Measurements from ENCODE around the gene UPP1. TPM values are rescaled to one million over a fixed set of nuclear protein-coding genes. Genes with fewer than 3 reads are reported as not detected.
A peak's percentile ranks its signal among the peaks of the same experiment; 100 is the strongest.

UPP1 gene
- total and polyA plus RNA-seq, 5 donors from 2014 or later = 66.6 to 123 (median 106) TPM

DNA sequence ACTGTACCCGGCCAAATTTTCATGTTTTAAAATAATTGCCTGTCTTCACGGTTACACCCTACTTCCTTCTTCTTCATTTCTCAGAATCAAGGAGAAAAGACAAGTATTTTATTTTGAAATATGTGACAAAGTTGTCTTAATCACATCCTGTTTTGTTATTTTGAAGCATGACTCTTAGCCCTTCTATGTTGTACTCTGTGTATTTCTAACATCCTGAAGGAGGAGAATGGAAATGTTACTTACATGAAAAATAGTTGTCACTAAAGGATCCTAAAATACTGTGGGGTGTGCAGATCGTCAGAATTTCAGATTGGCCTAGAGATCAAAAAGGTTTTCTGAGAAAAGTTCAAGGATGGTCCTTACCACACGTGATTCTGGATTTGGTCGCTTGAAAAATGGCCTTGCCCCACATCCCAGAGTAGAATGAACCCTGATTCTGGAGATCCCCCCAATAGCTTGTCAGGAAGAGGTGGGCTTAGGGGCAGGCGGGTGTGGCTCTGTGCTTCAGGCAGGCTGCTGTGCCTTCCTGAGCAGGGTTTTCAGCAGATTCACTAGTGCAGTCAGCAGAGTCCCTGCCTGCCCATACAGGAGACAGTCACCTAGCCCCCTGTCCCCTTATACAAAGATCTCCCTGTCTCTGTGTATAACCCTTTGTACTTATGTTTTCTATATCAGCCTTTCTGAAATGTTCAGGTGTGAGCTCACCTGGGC, 8.6 kb downstream of the UPP1 start:
- Mint-ChIP-seq H3K27me3 (no peaks in the 10 kb centered on the region), H3K36me3 (peaks cover 58% of the 10 kb centered on the region), H3K27ac (peak overlapping the region; percentile 88 to 99 (median 93)), H3K9me3 (peaks cover 0 to 2% (median 0%) of the 10 kb centered on the region in 7 donors), H3K4me1 (peaks cover 30 to 93% (median 55%) of the 10 kb centered on the region in 4 donors), H3K4me3 (peak overlapping the region; percentile 82 to 89 (median 86))
- H3K27ac ChIP-seq (ENCODE audit: insufficient read depth, low read length, poor library complexity, severe bottlenecking) = peak overlapping the region; percentile 75
- ATAC-seq (ENCODE audit: low read depth in 2 of 2) (peak; percentile 79), DNase-seq (peak in 2 of 3 donors; percentile 22 to 78)
- peaks cover 57% of the 10 kb centered on the region for H3K36me3 ChIP-seq (ENCODE audit: control insufficient read depth, insufficient read depth, low read length)
- H3K4me1 ChIP-seq (ENCODE audit: control insufficient read depth, insufficient read depth, low read length, poor library complexity, severe bottlenecking) = peaks cover 83% of the 10 kb centered on the region
- no peaks in the 10 kb centered on the region for H3K27me3 ChIP-seq (ENCODE audit: control insufficient read depth, insufficient read depth, low read length)
- H3K9me3 ChIP-seq (ENCODE audit: control insufficient read depth in 2 of 2, low read length in 2 of 2) = no peaks in the 10 kb centered on the region
- H3K4me3 ChIP-seq (ENCODE audit: low read depth, low read length) = peak overlapping the region; percentile 82

- Mint-ChIP-seq H3K36me3 (peaks cover 57% of the 10 kb centered on the region), H3K27me3 (no peaks in the 10 kb centered on the region), H3K9me3 (peaks cover 0 to 2% (median 0%) of the 10 kb centered on the region in 7 donors), H3K4me1 (peaks cover 30 to 85% (median 50%) of the 10 kb centered on the region in 4 donors), H3K4me3 (peak overlapping the region; percentile 82 to 89 (median 86)), H3K27ac (peak overlapping the region; percentile 88 to 99 (median 93))
- Histone ChIP-seq H3K27me3 (ENCODE audit: control insufficient read depth, insufficient read depth, low read length) (no peaks in the 10 kb centered on the region), H3K4me3 (ENCODE audit: low read depth, low read length) (peak overlapping the region; percentile 82), H3K9me3 (ENCODE audit: control insufficient read depth in 2 of 2, low read length in 2 of 2) (no peaks in the 10 kb centered on the region), H3K27ac (ENCODE audit: insufficient read depth, low read length, poor library complexity, severe bottlenecking) (peak overlapping the region; percentile 75), H3K4me1 (ENCODE audit: control insufficient read depth, insufficient read depth, low read length, poor library complexity, severe bottlenecking) (peaks cover 74% of the 10 kb centered on the region), H3K36me3 (ENCODE audit: control insufficient read depth, insufficient read depth, low read length) (peaks cover 57% of the 10 kb centered on the region)
- ATAC-seq (ENCODE audit: low read depth in 2 of 2) = no peak
- no peak for DNase-seq
These were observed 9.8 kb downstream of the UPP1 start for GRCh38 chr7:48098846-48099245.

GRCh38 chr7:48099781-48100180, 10.7 kb downstream of the UPP1 start:
- peak overlapping the region; percentile 88 to 99 (median 93) for H3K27ac Mint-ChIP-seq
- H3K4me1 ChIP-seq (ENCODE audit: control insufficient read depth, insufficient read depth, low read length, poor library complexity, severe bottlenecking) = peaks cover 65% of the 10 kb centered on the region
- H3K4me1 Mint-ChIP-seq = peaks cover 35 to 78% (median 47%) of the 10 kb centered on the region in 4 donors
- H3K27me3 Mint-ChIP-seq = no peaks in the 10 kb centered on the region
- DNase-seq (no peak), ATAC-seq (ENCODE audit: low read depth in 2 of 2) (no peak)
- peaks cover 65% of the 10 kb centered on the region for H3K36me3 ChIP-seq (ENCODE audit: control insufficient read depth, insufficient read depth, low read length)
- H3K9me3 ChIP-seq (ENCODE audit: control insufficient read depth in 2 of 2, low read length in 2 of 2) = no peaks in the 10 kb centered on the region
- peaks cover 59% of the 10 kb centered on the region for H3K36me3 Mint-ChIP-seq
- peak overlapping the region in 3 of 4 donors; percentile 12 to 89 (median 56) for H3K4me3 Mint-ChIP-seq
- H3K27ac ChIP-seq (ENCODE audit: insufficient read depth, low read length, poor library complexity, severe bottlenecking) = peak overlapping the region; percentile 75
- peaks cover 0 to 2% (median 0%) of the 10 kb centered on the region in 7 donors for H3K9me3 Mint-ChIP-seq
- no peaks in the 10 kb centered on the region for H3K27me3 ChIP-seq (ENCODE audit: control insufficient read depth, insufficient read depth, low read length)
- H3K4me3 ChIP-seq (ENCODE audit: low read depth, low read length) = peak overlapping the region; percentile 82

DNA sequence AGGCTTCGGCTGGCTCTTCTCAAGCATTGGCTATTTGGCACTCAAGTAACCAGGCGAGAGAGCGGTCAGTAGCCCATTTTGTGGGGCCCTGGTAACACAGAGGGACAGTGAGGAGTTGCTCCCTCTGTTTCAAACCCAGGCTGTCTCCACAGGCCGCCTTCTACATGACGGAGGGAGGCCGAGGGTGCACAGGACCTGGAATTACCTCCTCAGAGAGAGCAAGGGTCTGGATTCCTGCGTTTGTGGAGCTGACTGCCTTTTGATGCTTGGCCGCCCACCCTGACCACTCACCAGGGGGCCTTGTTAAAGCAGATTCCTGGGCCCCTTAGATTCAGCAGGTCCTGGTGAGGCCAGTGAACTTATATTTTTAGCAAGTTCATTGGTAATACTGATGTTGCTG, 12.3 kb downstream of the UPP1 start:
- Mint-ChIP-seq H3K36me3 (peaks cover 57% of the 10 kb centered on the region), H3K9me3 (peaks cover 0 to 2% (median 0%) of the 10 kb centered on the region in 7 donors), H3K4me1 (peaks cover 29 to 64% (median 37%) of the 10 kb centered on the region in 4 donors), H3K27me3 (no peaks in the 10 kb centered on the region), H3K27ac (peak overlapping the region in 1 of 3 donors; percentile 36), H3K4me3 (no peak overlapping the region)
- no peak for DNase-seq
- no peak for ATAC-seq (ENCODE audit: low read depth in 2 of 2)
- Histone ChIP-seq H3K4me3 (ENCODE audit: low read depth, low read length) (no peak overlapping the region), H3K27ac (ENCODE audit: insufficient read depth, low read length, poor library complexity, severe bottlenecking) (peak overlapping the region; percentile 20), H3K9me3 (ENCODE audit: control insufficient read depth in 2 of 2, low read length in 2 of 2) (no peaks in the 10 kb centered on the region), H3K36me3 (ENCODE audit: control insufficient read depth, insufficient read depth, low read length) (peaks cover 73% of the 10 kb centered on the region), H3K4me1 (ENCODE audit: control insufficient read depth, insufficient read depth, low read length, poor library complexity, severe bottlenecking) (peaks cover 50% of the 10 kb centered on the region), H3K27me3 (ENCODE audit: control insufficient read depth, insufficient read depth, low read length) (no peaks in the 10 kb centered on the region)

- Mint-ChIP-seq H3K4me1 (peaks cover 27 to 57% (median 34%) of the 10 kb centered on the region in 4 donors), H3K4me3 (no peak overlapping the region), H3K9me3 (peaks cover 0 to 2% (median 0%) of the 10 kb centered on the region in 7 donors), H3K27ac (peak overlapping the region in 2 of 3 donors; percentile 71 to 82), H3K27me3 (no peaks in the 10 kb centered on the region), H3K36me3 (peaks cover 56% of the 10 kb centered on the region)
- Histone ChIP-seq H3K9me3 (ENCODE audit: control insufficient read depth in 2 of 2, low read length in 2 of 2) (no peaks in the 10 kb centered on the region), H3K27me3 (ENCODE audit: control insufficient read depth, insufficient read depth, low read length) (no peaks in the 10 kb centered on the region), H3K4me1 (ENCODE audit: control insufficient read depth, insufficient read depth, low read length, poor library complexity, severe bottlenecking) (peaks cover 44% of the 10 kb centered on the region), H3K27ac (ENCODE audit: insufficient read depth, low read length, poor library complexity, severe bottlenecking) (peak overlapping the region; percentile 35), H3K4me3 (ENCODE audit: low read depth, low read length) (no peak overlapping the region), H3K36me3 (ENCODE audit: control insufficient read depth, insufficient read depth, low read length) (peaks cover 79% of the 10 kb centered on the region)
- ATAC-seq (ENCODE audit: low read depth in 2 of 2) (no peak), DNase-seq (peak in 1 of 3 donors; percentile 50)
These were observed 12.9 kb downstream of the UPP1 start for GRCh38 chr7:48101968-48102367.

- no peak overlapping the region for H3K4me3 ChIP-seq (ENCODE audit: low read depth, low read length)
- DNase-seq = no peak
- peaks cover 38% of the 10 kb centered on the region for H3K4me1 ChIP-seq (ENCODE audit: control insufficient read depth, insufficient read depth, low read length, poor library complexity, severe bottlenecking)
- Mint-ChIP-seq H3K27ac (peak overlapping the region in 2 of 3 donors; percentile 71 to 82), H3K4me1 (peaks cover 23 to 53% (median 30%) of the 10 kb centered on the region in 4 donors), H3K27me3 (no peaks in the 10 kb centered on the region), H3K9me3 (peaks cover 0 to 2% (median 0%) of the 10 kb centered on the region in 7 donors), H3K36me3 (peaks cover 59% of the 10 kb centered on the region), H3K4me3 (no peak overlapping the region)
- H3K9me3 ChIP-seq (ENCODE audit: control insufficient read depth in 2 of 2, low read length in 2 of 2) = no peaks in the 10 kb centered on the region
- ATAC-seq (ENCODE audit: low read depth in 2 of 2) = no peak
- H3K36me3 ChIP-seq (ENCODE audit: control insufficient read depth, insufficient read depth, low read length) = peaks cover 85% of the 10 kb centered on the region
- peak overlapping the region; percentile 35 for H3K27ac ChIP-seq (ENCODE audit: insufficient read depth, low read length, poor library complexity, severe bottlenecking)
- H3K27me3 ChIP-seq (ENCODE audit: control insufficient read depth, insufficient read depth, low read length) = no peaks in the 10 kb centered on the region
These were observed 13.5 kb downstream of the UPP1 start for GRCh38 chr7:48102530-48102929.

DNA sequence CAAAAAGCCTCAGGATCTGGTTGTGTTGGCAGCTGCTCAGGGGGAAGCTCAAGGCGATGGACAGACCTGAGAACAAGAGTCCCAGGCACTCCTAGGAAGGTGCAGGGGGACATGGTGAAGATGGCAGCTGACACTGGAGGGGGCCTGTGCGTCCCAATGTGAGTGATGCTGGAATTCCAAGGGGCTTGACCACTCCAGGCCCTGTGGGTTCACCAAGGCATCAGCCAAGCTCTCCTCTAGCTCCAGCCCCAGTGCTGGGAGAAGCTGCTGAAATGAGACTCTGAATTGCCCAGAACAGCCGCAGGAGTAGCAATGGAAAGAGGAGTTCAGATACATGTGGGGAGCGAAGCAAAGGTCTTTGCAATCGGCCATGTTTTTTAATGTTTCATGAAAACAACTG, 16.0 kb downstream of the UPP1 start:
- ATAC-seq (ENCODE audit: low read depth in 2 of 2) = no peak
- H3K4me1 Mint-ChIP-seq = peaks cover 8 to 36% (median 13%) of the 10 kb centered on the region in 4 donors
- DNase-seq = no peak
- Histone ChIP-seq H3K36me3 (ENCODE audit: control insufficient read depth, insufficient read depth, low read length) (peaks cover 88% of the 10 kb centered on the region), H3K4me1 (ENCODE audit: control insufficient read depth, insufficient read depth, low read length, poor library complexity, severe bottlenecking) (peaks cover 21% of the 10 kb centered on the region), H3K4me3 (ENCODE audit: low read depth, low read length) (no peak overlapping the region), H3K27ac (ENCODE audit: insufficient read depth, low read length, poor library complexity, severe bottlenecking) (no peak overlapping the region), H3K27me3 (ENCODE audit: control insufficient read depth, insufficient read depth, low read length) (no peaks in the 10 kb centered on the region), H3K9me3 (ENCODE audit: control insufficient read depth in 2 of 2, low read length in 2 of 2) (no peaks in the 10 kb centered on the region)
- H3K4me3 Mint-ChIP-seq = no peak overlapping the region
- peaks cover 56% of the 10 kb centered on the region for H3K36me3 Mint-ChIP-seq
- no peaks in the 10 kb centered on the region for H3K9me3 Mint-ChIP-seq
- H3K27me3 Mint-ChIP-seq = no peaks in the 10 kb centered on the region
- H3K27ac Mint-ChIP-seq = peak overlapping the region; percentile 8 to 91 (median 46)
